Left lung (tissue), 10 donors: ENCODE data around the gene STAT5B. TPM values are rescaled to one million over a fixed set of nuclear protein-coding genes. Genes with fewer than 3 reads are reported as not detected.

ENCODE experiments used
- ATAC-seq: fragments of 200-7000 bp; cut with Tn5 transposase; one replicate; pipeline ENCODE4 v1.9.1; 2020; ENCODE audit warnings: moderate library complexity
- DNase-seq, 4 donors: peaks; one replicate each; pipeline ENCODE4 v3.0.0-alpha.2; 2013 to 2020
- H3K27ac ChIP-seq, 2 donors: fragments of 200-600 bp; sonication (generic) in 1 of 2; one replicate each; pipeline versions ENCODE4 v1.5.0 to v1.8.0; 2020 to 2021
- H3K27me3 ChIP-seq, 2 donors: fragments of 200-600 bp; sonication (generic) in 1 of 2; one replicate each; pipeline versions ENCODE4 v1.5.0 to v1.8.0; 2020 to 2021
- H3K36me3 ChIP-seq, 2 donors: fragments of 200-600 bp; sonication (generic) in 1 of 2; one replicate each; pipeline versions ENCODE4 v1.5.0 to v1.8.0; 2020 to 2021
- H3K4me1 ChIP-seq, 2 donors: fragments of 200-600 bp; one replicate each; pipeline ENCODE4 v1.8.0; 2021
- H3K4me3 ChIP-seq, 2 donors: fragments of 200-600 bp; sonication (generic) in 1 of 2; one replicate each; pipeline versions ENCODE4 v1.5.0 to v1.8.0; 2020 to 2021; ENCODE audit warnings: mild to moderate bottlenecking in 1 of 2
- H3K9me3 ChIP-seq, 2 donors: fragments of 200-600 bp; sonication (generic) in 1 of 2; one replicate each; pipeline versions ENCODE4 v1.5.0 to v1.8.0; 2020 to 2021
- intact Hi-C, 2 donors: fragments of 100-400 bp; cut with DNase I; formaldehyde crosslinking; loops; one replicate each; pipeline versions ENCODE4 v1.11.2 to v1.14.2; 2022
- polyA plus RNA-seq, 6 donors: library from polyadenylated mRNA; unstranded; fragments of 120-200 nt; gene quantifications; one replicate each; pipeline ENCODE4 v1.2.1, GENCODE V29; 2013; ENCODE audit not compliant: insufficient read length in 6 of 6
- total RNA-seq, 2 donors: library from RNA; stranded (reverse); fragmentation: NEBNext Ultra II Directional; extraction: Animal tissue kit (Norgen Biotek cat#: 25700); gene quantifications; one replicate each; pipeline ENCODE4 v1.2.1, GENCODE V29; 2021
- TF ChIP-seq, protein P1 (sequence below), 2 donors: fragments of 200-600 bp; sonication (generic) in 1 of 2; IDR thresholded peaks; one replicate each; pipeline versions ENCODE4 v1.5.0 to v1.8.0; 2021; ENCODE audit warnings: antibody characterized with exemption in 2 of 2
- donor health status: DM: no; HTN: yes; CAD: no.
- donor health status: DM: no; HTN: no; CAD: no.

STAT5B gene
- total and polyA plus RNA-seq, 8 donors = 41.5 to 70.9 (median 57.4) TPM

DNA sequence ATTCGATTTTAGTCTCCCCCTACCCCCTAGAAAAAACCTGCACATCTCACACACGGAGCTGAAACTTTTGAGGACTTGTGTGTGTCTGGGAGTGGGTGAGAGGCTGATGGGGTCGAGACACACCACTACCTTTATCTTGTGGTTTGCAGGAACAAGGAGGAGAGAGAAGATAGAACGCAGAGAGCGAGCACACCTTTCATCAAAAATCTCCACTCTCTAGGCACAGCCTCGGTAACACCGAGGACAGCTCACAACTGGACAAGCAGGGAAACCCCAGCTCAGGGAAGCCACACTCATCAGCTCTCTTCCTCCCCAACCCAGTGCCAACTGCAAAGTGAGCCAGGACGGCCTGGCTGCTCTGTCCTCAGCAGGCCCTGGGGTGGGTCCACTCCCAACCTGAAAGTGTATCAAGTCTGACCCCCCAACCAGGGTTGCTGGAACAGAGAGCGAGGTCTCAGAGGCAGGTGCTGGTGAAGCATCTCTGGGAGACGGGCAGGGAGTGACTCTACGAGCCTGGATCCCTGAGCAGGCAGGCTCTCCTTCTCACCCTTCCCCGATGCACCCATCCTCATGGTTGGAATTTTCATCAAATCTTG is 76.7 kb downstream of the STAT5B start:
- H3K27me3 ChIP-seq = no peaks in the 10 kb centered on the region
- no peak for ATAC-seq
- H3K4me3 ChIP-seq = no peak overlapping the region
- peaks cover 0 to 14% of the 10 kb centered on the region in 2 donors for H3K4me1 ChIP-seq
- intact Hi-C loops = no loop called here
- TF ChIP-seq, protein P1, sequence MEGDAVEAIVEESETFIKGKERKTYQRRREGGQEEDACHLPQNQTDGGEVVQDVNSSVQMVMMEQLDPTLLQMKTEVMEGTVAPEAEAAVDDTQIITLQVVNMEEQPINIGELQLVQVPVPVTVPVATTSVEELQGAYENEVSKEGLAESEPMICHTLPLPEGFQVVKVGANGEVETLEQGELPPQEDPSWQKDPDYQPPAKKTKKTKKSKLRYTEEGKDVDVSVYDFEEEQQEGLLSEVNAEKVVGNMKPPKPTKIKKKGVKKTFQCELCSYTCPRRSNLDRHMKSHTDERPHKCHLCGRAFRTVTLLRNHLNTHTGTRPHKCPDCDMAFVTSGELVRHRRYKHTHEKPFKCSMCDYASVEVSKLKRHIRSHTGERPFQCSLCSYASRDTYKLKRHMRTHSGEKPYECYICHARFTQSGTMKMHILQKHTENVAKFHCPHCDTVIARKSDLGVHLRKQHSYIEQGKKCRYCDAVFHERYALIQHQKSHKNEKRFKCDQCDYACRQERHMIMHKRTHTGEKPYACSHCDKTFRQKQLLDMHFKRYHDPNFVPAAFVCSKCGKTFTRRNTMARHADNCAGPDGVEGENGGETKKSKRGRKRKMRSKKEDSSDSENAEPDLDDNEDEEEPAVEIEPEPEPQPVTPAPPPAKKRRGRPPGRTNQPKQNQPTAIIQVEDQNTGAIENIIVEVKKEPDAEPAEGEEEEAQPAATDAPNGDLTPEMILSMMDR (IDR thresholded peaks at IDR 0.05) = no peak
- H3K9me3 ChIP-seq = no peaks in the 10 kb centered on the region
- peak overlapping the region in 1 of 2 donors; percentile 50 for H3K27ac ChIP-seq
- DNase-seq = no peak
- H3K36me3 ChIP-seq = peaks cover 0 to 49% of the 10 kb centered on the region in 2 donors

DNA sequence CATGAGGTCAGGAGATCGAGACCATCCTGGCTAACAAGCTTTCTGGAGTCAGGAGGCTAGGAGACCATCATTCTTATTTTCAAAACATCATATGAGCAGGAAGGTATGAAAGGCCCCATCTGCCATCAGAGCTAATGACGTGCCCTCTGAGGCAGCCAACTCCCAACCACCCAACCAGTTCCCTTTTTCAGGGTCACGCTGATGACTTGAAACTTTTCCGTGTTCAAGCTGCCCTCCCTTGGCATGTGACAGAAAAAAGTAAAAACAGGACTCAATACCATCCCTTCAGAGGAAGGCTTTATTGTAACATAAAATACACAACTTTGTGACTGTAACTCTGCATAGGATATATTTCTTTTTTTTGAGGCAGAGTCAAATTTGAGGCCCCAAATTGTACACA is 77.3 kb downstream of the STAT5B start:
- Histone ChIP-seq H3K27me3 (no peaks in the 10 kb centered on the region), H3K36me3 (peaks cover 0 to 43% of the 10 kb centered on the region in 2 donors), H3K4me1 (peaks cover 0 to 18% of the 10 kb centered on the region in 2 donors), H3K9me3 (no peaks in the 10 kb centered on the region), H3K27ac (peak overlapping the region in 1 of 2 donors; percentile 50), H3K4me3 (no peak overlapping the region)
- peak in 1 of 4 donors; percentile 59 for DNase-seq
- TF ChIP-seq, protein P1 (IDR thresholded peaks at IDR 0.05) = no peak
- intact Hi-C loops = no loop called here
- ATAC-seq = peak; percentile 44

DNA sequence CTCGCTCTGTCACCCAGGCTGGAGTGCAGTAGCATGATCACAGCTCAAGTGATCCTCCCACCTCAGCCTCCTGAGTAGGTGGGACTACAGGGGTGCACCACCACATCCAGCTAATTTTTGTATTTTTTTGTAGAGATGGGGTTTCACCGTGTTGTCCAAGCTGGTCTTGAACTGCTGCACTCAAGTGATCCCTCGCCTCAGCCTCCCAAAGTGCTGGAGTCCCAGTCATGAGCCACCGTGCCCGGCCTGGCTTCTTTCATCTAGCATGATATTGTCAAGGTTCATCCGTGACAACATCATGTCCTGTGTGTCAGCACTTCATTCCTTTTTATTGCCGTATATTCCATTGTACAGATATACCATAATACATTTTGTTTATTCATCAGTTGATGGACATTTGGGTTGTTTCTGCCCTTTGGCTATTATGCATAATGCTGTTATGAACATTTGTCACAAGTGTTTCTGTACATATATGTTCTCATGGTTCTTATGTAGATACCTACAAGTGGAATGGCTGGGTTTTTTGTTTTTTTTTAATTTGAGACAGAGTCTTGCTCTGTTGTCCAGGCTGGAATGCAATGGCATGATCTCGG is 78.5 kb downstream of the STAT5B start:
- H3K9me3 ChIP-seq = no peaks in the 10 kb centered on the region
- H3K4me3 ChIP-seq = no peak overlapping the region
- H3K27me3 ChIP-seq = no peaks in the 10 kb centered on the region
- no peak for DNase-seq
- ATAC-seq = no peak
- intact Hi-C loops = no loop called here
- H3K4me1 ChIP-seq = peaks cover 9 to 30% of the 10 kb centered on the region in 2 donors
- H3K36me3 ChIP-seq = peaks cover 0 to 33% of the 10 kb centered on the region in 2 donors
- no peak overlapping the region for H3K27ac ChIP-seq
- TF ChIP-seq, protein P1 (IDR thresholded peaks at IDR 0.05) = no peak

DNA sequence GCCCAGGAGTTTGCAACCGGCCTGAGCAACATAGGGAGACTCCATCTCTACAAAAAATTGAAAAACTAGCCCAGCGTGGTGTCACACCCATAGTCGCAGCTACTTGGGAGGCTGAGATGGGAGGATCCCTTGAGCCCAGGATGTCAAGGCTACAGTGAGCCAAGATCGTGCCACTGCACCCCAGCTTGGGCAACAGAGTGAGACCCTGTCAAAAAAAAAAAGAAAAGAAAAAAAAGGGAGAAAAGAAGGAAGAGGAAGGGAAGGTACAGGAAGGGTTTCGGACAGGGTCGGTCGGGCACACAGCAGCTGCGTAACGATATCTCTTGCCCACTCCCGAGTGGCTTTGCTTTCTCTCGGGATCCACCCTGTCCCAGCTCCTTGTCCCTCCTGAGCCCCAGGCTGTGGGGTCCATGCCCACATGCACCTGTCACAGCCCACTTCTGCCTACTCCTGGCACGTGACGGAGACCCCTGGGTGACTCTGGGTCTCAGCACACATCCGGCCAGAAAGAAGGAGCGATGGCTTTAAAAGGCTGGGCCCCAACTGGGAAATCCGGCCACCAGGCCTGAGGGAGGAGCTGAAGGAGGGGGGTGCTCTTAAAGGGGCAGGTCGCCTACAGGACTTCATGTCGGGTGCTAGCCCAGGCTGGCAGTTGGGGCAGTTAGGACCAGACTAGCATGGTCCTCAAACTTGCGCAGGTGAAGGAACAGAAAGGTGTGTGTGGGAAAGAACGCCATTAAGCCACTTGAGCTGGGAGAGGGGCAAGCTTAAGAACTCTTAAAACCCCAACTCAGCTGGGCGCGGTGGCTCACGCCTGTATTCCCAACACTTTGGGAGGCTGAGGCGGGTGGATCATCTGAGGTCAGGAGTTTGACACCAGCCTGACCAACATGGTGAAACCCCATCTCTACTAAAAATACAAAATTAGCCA is 82.0 kb downstream of the STAT5B start, which contains the start of gene GHDC:
GHDC (minus strand) TSS at position 526 of the 931 bp plus-strand sequence. CDS start 913 bp downstream, outside the sequence.
- Histone ChIP-seq H3K4me1 (peaks cover 9 to 33% of the 10 kb centered on the region in 2 donors), H3K9me3 (no peaks in the 10 kb centered on the region), H3K27ac (peak within 1 kb of the TSS; percentile 56 to 83), H3K36me3 (peaks cover 0 to 7% of the 10 kb centered on the region in 2 donors), H3K4me3 (peak within 1 kb of the TSS; percentile 54 to 60), H3K27me3 (no peaks in the 10 kb centered on the region)
- TF ChIP-seq, protein P1 (IDR thresholded peaks at IDR 0.05) = no peak
- intact Hi-C loops = no loop called here
- ATAC-seq (peak; percentile 97), DNase-seq (peak; percentile 73 to 90 (median 86))
